GM12872 (cell line): Measurements from ENCODE around the gene CBX2.

Experiments used
- TF ChIP-seq, protein P1 (sequence below): IDR thresholded peaks from 3 replicates; pipeline ENCODE4 v1.5.1; 2011; ENCODE audit warnings: low read depth, mild to moderate bottlenecking, low read length, moderate library complexity; ENCODE audit not compliant: insufficient read depth

The CBX2 gene

GRCh38 chr17:79794659-79795511, 16.9 kb downstream of the CBX2 start:
- TF ChIP-seq, protein P1, sequence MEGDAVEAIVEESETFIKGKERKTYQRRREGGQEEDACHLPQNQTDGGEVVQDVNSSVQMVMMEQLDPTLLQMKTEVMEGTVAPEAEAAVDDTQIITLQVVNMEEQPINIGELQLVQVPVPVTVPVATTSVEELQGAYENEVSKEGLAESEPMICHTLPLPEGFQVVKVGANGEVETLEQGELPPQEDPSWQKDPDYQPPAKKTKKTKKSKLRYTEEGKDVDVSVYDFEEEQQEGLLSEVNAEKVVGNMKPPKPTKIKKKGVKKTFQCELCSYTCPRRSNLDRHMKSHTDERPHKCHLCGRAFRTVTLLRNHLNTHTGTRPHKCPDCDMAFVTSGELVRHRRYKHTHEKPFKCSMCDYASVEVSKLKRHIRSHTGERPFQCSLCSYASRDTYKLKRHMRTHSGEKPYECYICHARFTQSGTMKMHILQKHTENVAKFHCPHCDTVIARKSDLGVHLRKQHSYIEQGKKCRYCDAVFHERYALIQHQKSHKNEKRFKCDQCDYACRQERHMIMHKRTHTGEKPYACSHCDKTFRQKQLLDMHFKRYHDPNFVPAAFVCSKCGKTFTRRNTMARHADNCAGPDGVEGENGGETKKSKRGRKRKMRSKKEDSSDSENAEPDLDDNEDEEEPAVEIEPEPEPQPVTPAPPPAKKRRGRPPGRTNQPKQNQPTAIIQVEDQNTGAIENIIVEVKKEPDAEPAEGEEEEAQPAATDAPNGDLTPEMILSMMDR, result no peak

- TF ChIP-seq, protein P1, result no peak
Measured at GRCh38 chr17:79795795-79796443, 18.0 kb downstream of the CBX2 start.

DNA sequence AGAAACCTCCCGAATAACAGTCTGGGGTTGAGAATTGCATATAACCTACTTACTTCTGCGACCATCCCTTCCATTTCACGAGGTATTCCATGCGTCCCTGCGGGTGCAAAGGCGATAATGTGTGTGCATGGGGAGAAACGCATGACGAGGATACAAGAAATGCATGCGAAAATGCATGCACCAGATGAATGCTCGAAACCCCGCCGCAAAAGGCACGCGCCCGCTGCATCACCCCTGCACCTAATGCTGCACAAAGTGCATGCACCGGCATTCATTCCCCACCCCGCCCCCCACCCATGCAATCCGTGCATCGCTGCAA, 18.5 kb downstream of the CBX2 start:
- TF ChIP-seq, protein P1, result no peak

DNA sequence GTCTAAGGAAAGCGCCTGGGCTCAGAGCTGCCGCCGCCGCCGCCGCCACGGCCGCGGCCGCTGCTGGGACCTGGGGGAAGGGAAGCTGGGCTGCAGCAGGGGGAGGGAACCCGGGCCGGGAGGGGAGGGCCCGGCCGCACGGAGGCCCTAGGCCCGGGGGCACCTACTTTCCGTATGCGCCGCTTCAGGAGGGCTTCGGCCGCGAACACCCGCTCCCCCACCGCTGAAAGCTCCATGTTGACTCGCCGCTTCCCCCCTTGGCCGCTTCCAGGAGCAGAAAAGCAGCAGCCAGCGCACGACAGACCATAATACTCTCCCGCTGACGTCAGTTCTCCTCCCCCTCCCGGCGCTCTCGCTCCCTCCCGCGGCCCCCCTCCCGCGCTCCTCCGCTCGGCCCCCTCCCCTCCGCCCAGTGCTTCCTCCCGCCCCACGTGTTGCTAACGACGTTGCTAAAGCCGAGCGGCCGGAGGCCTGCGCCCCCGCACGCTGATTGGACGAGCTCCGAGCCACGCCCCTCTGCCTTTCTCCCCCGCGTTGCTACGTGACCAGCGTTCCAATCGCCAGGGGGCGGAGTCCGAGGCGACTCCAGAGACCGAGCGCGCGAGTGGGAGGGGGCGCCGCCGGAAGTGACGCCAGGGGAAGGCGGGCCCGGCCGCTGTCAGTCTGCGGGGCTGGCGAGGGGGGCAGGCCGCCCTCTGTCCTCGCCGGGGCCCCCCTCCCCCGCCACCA, 19.0 kb downstream of the CBX2 start, which contains the start of gene CBX8:
Gene CBX8 (minus strand): TSS at position 315 of the 729 bp plus-strand sequence. CDS start 79 bp downstream, at position 236.
- TF ChIP-seq, protein P1, result no peak

DNA sequence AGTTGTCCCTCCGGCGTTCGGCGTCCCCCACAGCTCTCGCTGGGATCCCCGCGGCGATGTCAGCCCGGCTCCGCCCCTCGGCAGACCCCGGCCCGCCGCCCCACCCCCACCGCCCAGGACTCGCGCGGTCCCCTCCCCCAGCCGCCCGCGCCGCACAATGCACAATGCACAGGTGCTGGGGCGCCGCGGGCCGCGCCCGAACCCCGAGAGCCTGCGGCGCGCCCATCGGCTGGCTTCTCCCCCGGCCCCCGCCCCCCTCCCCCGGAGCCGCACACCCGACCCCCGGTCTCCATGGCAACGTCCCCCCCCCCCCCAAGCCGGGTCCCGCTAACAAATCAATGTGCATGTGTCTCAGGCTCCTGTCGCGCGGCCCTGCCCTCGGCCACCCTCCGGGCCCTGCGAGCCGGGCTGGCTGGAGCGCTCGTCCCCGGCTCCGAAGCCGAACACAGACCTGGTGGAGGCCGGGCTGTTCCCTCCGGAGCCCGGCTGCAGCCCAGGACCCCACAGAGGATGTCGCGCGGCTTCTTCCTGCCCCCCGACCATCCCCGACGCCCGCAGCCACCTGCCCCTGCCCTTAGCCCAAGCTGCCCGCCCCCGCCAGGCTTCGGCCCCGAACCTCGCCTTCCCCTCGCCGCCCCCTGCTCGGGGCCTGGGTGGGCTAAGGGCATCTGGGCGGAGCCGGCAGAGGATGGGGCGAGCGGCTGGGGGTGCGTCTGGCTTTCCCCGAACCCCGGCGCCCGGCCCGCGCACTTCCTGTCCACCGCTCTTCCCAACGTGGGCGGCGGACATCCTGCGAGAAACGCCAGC, 19.7 kb downstream of the CBX2 start:
- TF ChIP-seq, protein P1, result no peak

GRCh38 chr17:79798299-79799173, 20.6 kb downstream of the CBX2 start:
- TF ChIP-seq, protein P1, result no peak
